ENCODE data around the gene TOPAZ1.
"Not testable (repeated sequence)": the region's sequence is repeated elsewhere in the genome, so short reads cannot be mapped to it uniquely, and the experiment has no call there.

The TOPAZ1 gene

GRCh38 chr3:44334326-44334725 lies 92.6 kb downstream of the TOPAZ1 start:
- H3K27me3 ChIP-seq (replicated peaks; ENCODE audit: control insufficient read depth, insufficient read depth, low read length): no peaks in the 10 kb centered on the region
- H3K9me3 ChIP-seq (ENCODE audit: control insufficient read depth, low read length): no peaks in the 10 kb centered on the region
- H3K36me3 ChIP-seq (ENCODE audit: control insufficient read depth, insufficient read depth, low read length, severe bottlenecking): no peaks in the 10 kb centered on the region
- no peak overlapping the region for H3K4me3 ChIP-seq (ENCODE audit: low read length)
- H3K9ac ChIP-seq (ENCODE audit: low read length): no peak overlapping the region
- DNase-seq (ENCODE audit: low read depth): no peak
- H3K4me1 ChIP-seq (ENCODE audit: control insufficient read depth, insufficient read depth, low read length): peaks cover 6% of the 10 kb centered on the region

GRCh38 chr3:44337248-44337785 lies 95.6 kb downstream of the TOPAZ1 start:
- peak; percentile 19 for DNase-seq (ENCODE audit: low read depth)
- Histone ChIP-seq H3K9ac (ENCODE audit: low read length) (peak overlapping the region; percentile 88), H3K4me3 (ENCODE audit: low read length) (peak overlapping the region; percentile 91)

GRCh38 chr3:44338010-44338827 lies 96.5 kb downstream of the TOPAZ1 start, which contains the start of gene TCAIM:
TCAIM (plus strand) TSS chr3:44338766; CDS start chr3:44354783, 16,017 bp downstream.
- Histone ChIP-seq H3K9ac (ENCODE audit: low read length) (peak within 1 kb of the TSS; percentile 88), H3K4me1 (ENCODE audit: control insufficient read depth, insufficient read depth, low read length) (peaks cover 22% of the 10 kb centered on the region), H3K4me3 (ENCODE audit: low read length) (peak within 1 kb of the TSS; percentile 91), H3K9me3 (ENCODE audit: control insufficient read depth, low read length) (no peaks in the 10 kb centered on the region), H3K27me3 (replicated peaks; ENCODE audit: control insufficient read depth, insufficient read depth, low read length) (no peaks in the 10 kb centered on the region), H3K36me3 (ENCODE audit: control insufficient read depth, insufficient read depth, low read length, severe bottlenecking) (no peaks in the 10 kb centered on the region)
- DNase-seq (ENCODE audit: low read depth): peak; percentile 98

More at GRCh38 chr3:44337248-44337785, 95.6 kb downstream of the TOPAZ1 start:
- H3K4me1 ChIP-seq (ENCODE audit: control insufficient read depth, insufficient read depth, low read length): peaks cover 18% of the 10 kb centered on the region
- no peaks in the 10 kb centered on the region for H3K27me3 ChIP-seq (replicated peaks; ENCODE audit: control insufficient read depth, insufficient read depth, low read length)
- no peaks in the 10 kb centered on the region for H3K9me3 ChIP-seq (ENCODE audit: control insufficient read depth, low read length)
- no peaks in the 10 kb centered on the region for H3K36me3 ChIP-seq (ENCODE audit: control insufficient read depth, insufficient read depth, low read length, severe bottlenecking)

GRCh38 chr3:44338828-44339127 lies 97.1 kb downstream of the TOPAZ1 start:
- H3K9ac ChIP-seq (ENCODE audit: low read length): peak overlapping the region; percentile 88
- no peak for DNase-seq (ENCODE audit: low read depth)
- H3K4me1 ChIP-seq (ENCODE audit: control insufficient read depth, insufficient read depth, low read length): peaks cover 22% of the 10 kb centered on the region

DNA sequence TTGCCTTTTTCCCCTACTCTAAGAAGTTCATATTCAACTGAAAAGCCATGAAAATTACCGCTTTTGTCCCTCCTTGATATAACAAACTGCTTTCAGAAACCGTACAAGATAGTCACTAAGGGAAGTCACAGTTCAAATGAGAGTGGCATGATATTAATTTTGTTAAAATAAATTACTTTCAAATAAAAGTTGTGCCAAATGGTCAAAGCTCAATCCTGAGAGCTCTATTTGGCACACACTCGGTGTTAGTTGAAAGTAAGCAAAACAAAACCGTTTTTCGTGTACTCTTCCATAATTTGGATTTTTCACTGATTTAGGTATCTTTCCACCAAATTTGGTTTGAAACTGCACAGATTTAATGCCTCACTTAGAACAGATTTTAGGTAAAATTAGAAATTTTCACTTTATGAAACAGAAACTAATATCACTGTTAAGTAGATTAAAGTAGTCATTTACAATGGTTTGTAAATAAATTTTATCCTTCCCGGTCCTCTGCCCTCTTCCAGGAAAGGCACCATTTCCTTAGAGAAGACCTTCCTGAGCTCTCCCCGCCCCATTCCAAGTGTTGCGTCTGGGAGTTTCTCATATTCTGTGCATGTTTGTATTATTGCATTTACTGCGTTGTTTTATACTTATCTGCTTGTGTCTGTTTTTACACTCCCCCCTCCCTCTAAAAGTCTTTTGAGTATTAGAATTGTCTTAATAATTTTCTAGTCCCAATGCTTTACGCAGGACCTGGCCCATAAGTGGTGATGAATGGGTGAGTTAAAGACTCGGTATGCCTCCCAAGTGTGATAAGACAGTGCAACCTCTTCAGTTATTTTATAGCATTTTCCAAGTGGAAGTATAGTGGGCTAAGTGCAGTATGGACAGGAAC lies 97.7 kb downstream of the TOPAZ1 start:
- no peaks in the 10 kb centered on the region for H3K27me3 ChIP-seq (replicated peaks; ENCODE audit: control insufficient read depth, insufficient read depth, low read length)
- no peaks in the 10 kb centered on the region for H3K36me3 ChIP-seq (ENCODE audit: control insufficient read depth, insufficient read depth, low read length, severe bottlenecking)
- H3K9ac ChIP-seq (ENCODE audit: low read length): peak overlapping the region; percentile 88
- peak overlapping the region; percentile 91 for H3K4me3 ChIP-seq (ENCODE audit: low read length)
- no peaks in the 10 kb centered on the region for H3K9me3 ChIP-seq (ENCODE audit: control insufficient read depth, low read length)
- DNase-seq (ENCODE audit: low read depth): peak; percentile 27
- H3K4me1 ChIP-seq (ENCODE audit: control insufficient read depth, insufficient read depth, low read length): peaks cover 22% of the 10 kb centered on the region

More at GRCh38 chr3:44338828-44339127, 97.1 kb downstream of the TOPAZ1 start:
- no peaks in the 10 kb centered on the region for H3K27me3 ChIP-seq (replicated peaks; ENCODE audit: control insufficient read depth, insufficient read depth, low read length)
- no peaks in the 10 kb centered on the region for H3K36me3 ChIP-seq (ENCODE audit: control insufficient read depth, insufficient read depth, low read length, severe bottlenecking)
- no peaks in the 10 kb centered on the region for H3K9me3 ChIP-seq (ENCODE audit: control insufficient read depth, low read length)
- H3K4me3 ChIP-seq (ENCODE audit: low read length): peak overlapping the region; percentile 91

GRCh38 chr3:44340058-44340395 lies 98.3 kb downstream of the TOPAZ1 start:
- Histone ChIP-seq H3K9me3 (ENCODE audit: control insufficient read depth, low read length) (no peaks in the 10 kb centered on the region), H3K4me1 (ENCODE audit: control insufficient read depth, insufficient read depth, low read length) (peaks cover 22% of the 10 kb centered on the region), H3K36me3 (ENCODE audit: control insufficient read depth, insufficient read depth, low read length, severe bottlenecking) (no peaks in the 10 kb centered on the region), H3K9ac (ENCODE audit: low read length) (no peak overlapping the region), H3K4me3 (ENCODE audit: low read length) (peak overlapping the region; percentile 91), H3K27me3 (replicated peaks; ENCODE audit: control insufficient read depth, insufficient read depth, low read length) (no peaks in the 10 kb centered on the region)
- no peak for DNase-seq (ENCODE audit: low read depth)

DNA sequence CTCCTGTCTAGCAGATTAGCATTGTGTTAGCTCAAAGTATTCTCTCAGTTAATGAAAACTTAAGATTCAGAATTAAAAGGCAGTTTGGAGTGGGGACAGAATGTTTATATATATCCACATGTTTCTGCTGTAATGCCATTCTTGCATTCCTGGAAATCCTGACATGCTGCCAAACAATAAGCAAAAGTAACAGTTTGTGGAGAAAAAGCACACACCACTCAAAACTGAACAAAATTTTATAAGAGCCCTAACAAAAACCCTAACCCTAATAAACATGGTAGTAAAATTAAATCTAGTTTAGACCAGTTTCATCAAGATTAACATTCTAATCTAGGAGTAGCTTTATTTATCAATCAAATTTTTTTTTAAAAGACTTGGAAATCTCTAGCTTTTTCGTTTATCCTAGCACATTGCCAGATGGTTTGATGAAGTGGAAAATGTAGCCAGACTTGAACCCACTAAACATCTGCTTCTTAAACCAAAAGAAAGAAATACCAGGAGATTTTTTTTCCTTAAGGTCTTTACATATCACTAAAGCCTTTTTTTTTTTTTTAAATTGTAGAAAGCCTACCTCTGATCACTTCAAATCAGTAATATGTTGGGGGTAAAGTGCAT lies 100.6 kb downstream of the TOPAZ1 start:
- no peak overlapping the region for H3K4me3 ChIP-seq (ENCODE audit: low read length)
- no peaks in the 10 kb centered on the region for H3K36me3 ChIP-seq (ENCODE audit: control insufficient read depth, insufficient read depth, low read length, severe bottlenecking)
- no peak overlapping the region for H3K9ac ChIP-seq (ENCODE audit: low read length)
- H3K9me3 ChIP-seq (ENCODE audit: control insufficient read depth, low read length): no peaks in the 10 kb centered on the region
- H3K4me1 ChIP-seq (ENCODE audit: control insufficient read depth, insufficient read depth, low read length): peaks cover 22% of the 10 kb centered on the region
- H3K27me3 ChIP-seq (replicated peaks; ENCODE audit: control insufficient read depth, insufficient read depth, low read length): no peaks in the 10 kb centered on the region
- DNase-seq (ENCODE audit: low read depth): peak; percentile 88

- no peak overlapping the region for H3K9ac ChIP-seq (ENCODE audit: low read length)
- no peak for DNase-seq (ENCODE audit: low read depth)
- peaks cover 17% of the 10 kb centered on the region for H3K4me1 ChIP-seq (ENCODE audit: control insufficient read depth, insufficient read depth, low read length)
- no peaks in the 10 kb centered on the region for H3K36me3 ChIP-seq (ENCODE audit: control insufficient read depth, insufficient read depth, low read length, severe bottlenecking)
- no peaks in the 10 kb centered on the region for H3K27me3 ChIP-seq (replicated peaks; ENCODE audit: control insufficient read depth, insufficient read depth, low read length)
- no peak overlapping the region for H3K4me3 ChIP-seq (ENCODE audit: low read length)
- no peaks in the 10 kb centered on the region for H3K9me3 ChIP-seq (ENCODE audit: control insufficient read depth, low read length)
These were observed 101.7 kb downstream of the TOPAZ1 start for GRCh38 chr3:44343421-44343820.

GRCh38 chr3:44346590-44346989 lies 104.9 kb downstream of the TOPAZ1 start:
- H3K4me1 ChIP-seq (ENCODE audit: control insufficient read depth, insufficient read depth, low read length): peaks cover 10% of the 10 kb centered on the region
- H3K9me3 ChIP-seq (ENCODE audit: control insufficient read depth, low read length); H3K27me3 ChIP-seq (replicated peaks; ENCODE audit: control insufficient read depth, insufficient read depth, low read length); H3K36me3 ChIP-seq (ENCODE audit: control insufficient read depth, insufficient read depth, low read length, severe bottlenecking); DNase-seq (ENCODE audit: low read depth); H3K4me3 ChIP-seq (ENCODE audit: low read length); H3K9ac ChIP-seq (ENCODE audit: low read length): not testable (repeated sequence)

DNA sequence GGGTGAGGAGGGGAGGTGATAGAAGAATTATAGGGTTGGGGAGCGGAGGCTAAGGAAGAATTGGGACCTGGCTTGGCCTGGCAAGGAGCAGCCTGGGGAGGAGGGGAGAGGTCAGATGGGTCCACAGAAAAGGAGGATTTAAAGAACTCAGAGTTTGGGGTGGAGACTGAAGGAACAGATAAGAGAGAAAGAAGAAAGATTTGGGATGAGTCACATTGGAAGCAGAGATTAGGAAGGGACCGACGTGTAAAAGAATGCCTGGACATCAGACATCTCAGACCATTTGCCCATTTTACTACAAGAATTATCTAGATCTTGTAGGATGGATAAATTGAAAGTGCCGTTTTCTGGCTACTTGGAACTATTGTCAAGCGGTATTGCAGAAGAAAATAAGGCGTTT lies 107.3 kb downstream of the TOPAZ1 start:
- DNase-seq (ENCODE audit: low read depth): no peak

More for the DNA sequence above, 107.3 kb downstream of the TOPAZ1 start:
- Histone ChIP-seq H3K4me3 (ENCODE audit: low read length) (no peak overlapping the region), H3K9ac (ENCODE audit: low read length) (no peak overlapping the region), H3K9me3 (ENCODE audit: control insufficient read depth, low read length) (no peaks in the 10 kb centered on the region), H3K36me3 (ENCODE audit: control insufficient read depth, insufficient read depth, low read length, severe bottlenecking) (no peaks in the 10 kb centered on the region), H3K4me1 (ENCODE audit: control insufficient read depth, insufficient read depth, low read length) (no peaks in the 10 kb centered on the region), H3K27me3 (replicated peaks; ENCODE audit: control insufficient read depth, insufficient read depth, low read length) (no peaks in the 10 kb centered on the region)

Data from adipocyte (in vitro differentiated cells).